Measurements from ENCODE around the gene AP2A1.

- TF ChIP-seq JUN (CRISPR knock-in tag; IDR thresholded peaks at IDR 0.05) (no peak), HMGXB4 (CRISPR knock-in tag; IDR thresholded peaks at IDR 0.05) (no peak), MLX (CRISPR knock-in tag; IDR thresholded peaks at IDR 0.05) (no peak), CTCF (IDR thresholded peaks at IDR 0.05) (no peak), IRF1 (CRISPR knock-in tag; IDR thresholded peaks at IDR 0.05) (no peak), NFYB (CRISPR knock-in tag; conservative IDR thresholded peaks at IDR 0.05; ENCODE audit: low read depth) (no peak), NR1H2 (CRISPR knock-in tag; IDR thresholded peaks at IDR 0.05) (no peak)
These were observed 39.8 kb downstream of the AP2A1 start for GRCh38 chr19:49806620-49806959.
